Embryonic facial prominence (tissue), 1 donor: Measurements from ENCODE around the gene PEA15.

Experiments
- DNase-seq: peaks from one replicate; pipeline ENCODE4 v3.0.0-alpha.2; 2016; ENCODE audit errors: extremely low spot score

Gene PEA15, protein sequence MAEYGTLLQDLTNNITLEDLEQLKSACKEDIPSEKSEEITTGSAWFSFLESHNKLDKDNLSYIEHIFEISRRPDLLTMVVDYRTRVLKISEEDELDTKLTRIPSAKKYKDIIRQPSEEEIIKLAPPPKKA

DNA sequence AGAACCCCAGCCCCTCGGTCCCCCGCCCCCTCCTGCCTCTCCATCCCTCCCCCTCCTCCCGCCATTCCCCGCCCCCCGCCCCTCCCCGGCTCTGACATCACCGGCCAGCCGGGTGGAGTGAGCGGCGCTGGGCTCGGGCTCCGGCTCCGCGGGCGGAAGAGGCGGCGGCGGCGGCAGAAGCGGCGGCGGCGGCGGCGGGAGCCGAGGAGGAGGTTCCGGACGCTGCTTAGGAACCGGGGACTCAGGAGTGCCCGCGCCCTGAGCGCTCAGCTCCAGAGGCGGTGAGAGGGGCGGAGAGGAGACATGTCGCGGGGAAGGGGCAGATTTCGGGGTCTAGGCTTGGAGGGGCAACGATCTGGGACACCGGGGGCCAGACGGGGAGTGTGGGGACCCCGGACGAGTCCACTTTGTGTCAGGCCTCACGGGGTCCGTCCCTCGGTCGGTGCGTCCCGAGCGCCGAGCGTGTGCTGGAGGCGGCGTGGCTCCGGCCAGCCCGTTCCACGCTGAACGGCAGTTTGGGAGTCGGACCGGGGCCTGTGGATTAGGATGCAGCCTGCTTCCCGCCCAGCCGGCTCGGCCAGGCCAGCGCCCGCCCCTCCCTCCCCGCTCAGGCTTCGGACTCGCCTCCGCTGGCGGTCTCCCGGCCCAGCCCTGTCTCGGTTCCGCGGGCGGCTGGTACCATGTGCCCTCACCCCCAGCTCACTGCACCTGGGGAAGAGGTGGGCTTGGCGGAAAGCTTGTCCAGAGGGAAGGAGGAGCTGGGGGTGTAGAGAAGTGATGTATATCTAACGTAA lies at the start of gene PEA15:
Gene PEA15, plus strand, starts transcription at position 143 of the 794 bp plus-strand sequence. CDS start 6,161 bp downstream, outside the sequence.
- peak; percentile 42 for DNase-seq

- no peak for DNase-seq
These were observed 48.8 kb upstream of the PEA15 start for GRCh38 chr1:160156361-160156760.

- no peak for DNase-seq
These were observed 48.0 kb upstream of the PEA15 start for GRCh38 chr1:160157174-160157573.

DNA sequence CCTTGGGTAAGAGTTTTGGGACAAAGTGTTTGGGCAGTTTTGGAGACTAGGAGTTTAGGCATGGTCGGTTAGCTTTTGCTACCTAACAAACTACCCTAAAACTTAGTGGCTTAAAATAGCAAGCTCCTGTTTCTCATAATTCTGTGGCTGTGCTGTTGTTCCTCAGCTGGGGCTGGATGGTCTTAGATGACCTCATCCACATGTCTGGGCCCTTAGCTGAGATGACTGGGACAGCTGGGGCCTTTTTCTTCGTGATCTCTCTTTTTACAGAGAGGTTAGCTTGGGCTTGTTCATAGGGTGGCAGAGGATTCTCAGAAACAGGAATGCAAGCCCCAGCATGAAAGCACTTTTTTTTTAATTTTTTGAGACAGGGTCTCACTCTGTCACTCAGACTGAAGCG lies 47.2 kb upstream of the PEA15 start:
- DNase-seq, result no peak

DNA sequence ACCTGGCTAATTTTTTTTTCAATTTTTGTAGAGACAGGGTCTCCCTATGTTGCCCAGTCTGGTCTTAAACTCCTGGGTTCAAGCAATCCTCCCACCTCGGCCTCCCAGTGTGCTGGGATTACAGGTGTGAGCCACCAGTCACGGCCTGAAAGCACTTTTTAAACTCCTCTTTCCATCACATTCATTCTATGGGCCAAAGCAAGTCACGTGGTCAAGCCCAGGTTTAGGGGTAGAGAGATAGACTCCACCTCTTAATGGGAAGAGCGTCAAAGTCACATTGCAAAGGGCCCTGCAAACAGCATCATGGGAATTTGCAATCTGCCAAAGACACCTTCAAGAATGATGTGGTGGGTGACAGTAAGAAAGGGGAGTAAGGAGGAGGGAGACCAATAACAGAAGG lies 46.6 kb upstream of the PEA15 start:
- no peak for DNase-seq

- no peak for DNase-seq
These were observed 45.3 kb upstream of the PEA15 start for GRCh38 chr1:160159846-160160245.

- no peak for DNase-seq
These were observed 43.0 kb upstream of the PEA15 start for GRCh38 chr1:160161965-160162705.

GRCh38 chr1:160162931-160163330 lies 42.3 kb upstream of the PEA15 start:
- no peak for DNase-seq

- DNase-seq, result no peak
These were observed 41.6 kb upstream of the PEA15 start for GRCh38 chr1:160163615-160164014.

- no peak for DNase-seq
These were observed 41.1 kb upstream of the PEA15 start for GRCh38 chr1:160164121-160164520.

DNA sequence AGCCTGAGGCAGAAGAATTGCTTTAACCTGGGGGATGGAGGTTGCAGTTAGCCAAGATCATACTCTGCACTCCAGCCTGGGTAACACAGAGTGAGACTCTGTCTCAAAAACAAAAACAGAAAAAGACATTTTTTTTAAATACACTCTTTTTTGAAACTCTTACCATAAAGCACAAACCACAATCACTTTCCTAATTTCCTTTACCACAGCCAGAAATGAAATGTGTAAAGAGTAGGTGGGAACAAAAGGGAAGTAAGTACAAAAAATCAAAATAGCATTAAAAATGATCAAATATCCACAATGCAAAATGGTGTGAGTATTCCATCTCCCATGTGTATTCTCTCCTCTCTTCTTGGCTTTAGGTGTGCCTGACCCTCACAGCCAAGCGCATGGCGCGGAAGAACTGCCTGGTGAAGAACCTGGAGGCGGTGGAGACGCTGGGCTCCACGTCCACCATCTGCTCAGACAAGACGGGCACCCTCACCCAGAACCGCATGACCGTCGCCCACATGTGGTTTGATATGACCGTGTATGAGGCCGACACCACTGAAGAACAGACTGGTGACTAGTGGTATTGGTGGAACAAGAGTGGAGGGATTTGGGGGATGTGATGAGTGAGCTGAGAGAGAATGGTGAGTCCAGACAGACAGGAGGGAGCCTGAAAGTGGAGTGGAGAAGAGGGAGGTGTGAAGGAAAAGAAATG lies 38.9 kb upstream of the PEA15 start:
- DNase-seq, result no peak

DNA sequence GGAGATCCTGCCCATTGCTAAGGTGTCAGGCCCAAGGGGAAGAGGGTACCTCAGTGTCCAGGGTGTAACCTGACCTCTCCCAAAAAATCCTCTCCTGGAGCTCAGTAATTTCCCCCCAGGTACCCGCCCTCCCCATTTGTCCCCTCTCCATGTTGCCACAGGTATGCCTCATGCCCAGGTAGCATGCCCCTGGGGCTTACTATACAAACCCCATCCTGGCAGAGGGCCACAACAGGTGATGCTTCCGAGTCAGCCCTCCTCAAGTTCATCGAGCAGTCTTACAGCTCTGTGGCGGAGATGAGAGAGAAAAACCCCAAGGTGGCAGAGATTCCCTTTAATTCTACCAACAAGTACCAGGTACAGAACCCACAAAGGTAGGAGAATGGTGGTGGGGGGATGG lies 38.1 kb upstream of the PEA15 start:
- DNase-seq, result no peak

- DNase-seq, result no peak
These were observed 37.6 kb upstream of the PEA15 start for GRCh38 chr1:160167580-160167979.

- DNase-seq, result no peak
These were observed 37.2 kb upstream of the PEA15 start for GRCh38 chr1:160168016-160168415.

DNA sequence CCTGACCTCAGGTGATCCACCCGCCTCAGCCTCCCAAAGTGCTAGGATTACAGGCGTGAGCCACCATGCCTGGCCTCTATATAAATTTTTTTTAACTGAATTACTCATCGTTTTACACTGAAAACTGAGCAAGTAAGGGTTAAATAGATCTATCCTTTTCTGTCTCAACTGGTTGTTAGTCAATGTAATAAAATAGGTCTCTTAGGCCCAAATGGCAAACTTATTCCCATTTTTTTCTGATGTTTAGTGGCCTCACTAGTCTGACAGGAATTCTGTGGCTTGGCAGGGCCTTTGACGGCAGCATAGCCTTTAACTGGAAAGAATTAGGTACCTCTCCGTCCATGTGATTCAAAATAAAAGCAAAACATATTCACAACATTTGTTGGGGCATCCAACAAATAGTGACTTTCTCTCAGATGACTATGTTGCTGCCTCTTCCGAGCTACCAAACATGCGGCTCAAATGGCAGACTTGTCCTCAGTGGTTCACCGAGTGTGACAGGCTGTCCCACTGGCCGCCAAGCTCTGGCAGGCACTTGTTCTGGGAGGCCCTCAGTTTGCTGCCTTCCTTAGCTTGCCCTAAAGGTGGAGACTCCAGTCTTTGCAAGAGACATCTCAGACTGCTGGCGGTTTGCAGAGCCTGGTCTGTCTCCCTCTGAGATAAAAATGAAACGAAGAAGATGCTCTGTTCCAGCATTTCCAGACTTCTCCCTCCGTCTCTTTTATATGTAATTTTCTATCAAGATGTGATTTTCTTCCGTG lies 36.4 kb upstream of the PEA15 start:
- DNase-seq, result no peak

GRCh38 chr1:160169553-160170399 lies 35.4 kb upstream of the PEA15 start:
- no peak for DNase-seq

- DNase-seq, result no peak
These were observed 33.8 kb upstream of the PEA15 start for GRCh38 chr1:160171354-160171753.

- DNase-seq, result no peak
These were observed 33.2 kb upstream of the PEA15 start for GRCh38 chr1:160171980-160172379.

DNA sequence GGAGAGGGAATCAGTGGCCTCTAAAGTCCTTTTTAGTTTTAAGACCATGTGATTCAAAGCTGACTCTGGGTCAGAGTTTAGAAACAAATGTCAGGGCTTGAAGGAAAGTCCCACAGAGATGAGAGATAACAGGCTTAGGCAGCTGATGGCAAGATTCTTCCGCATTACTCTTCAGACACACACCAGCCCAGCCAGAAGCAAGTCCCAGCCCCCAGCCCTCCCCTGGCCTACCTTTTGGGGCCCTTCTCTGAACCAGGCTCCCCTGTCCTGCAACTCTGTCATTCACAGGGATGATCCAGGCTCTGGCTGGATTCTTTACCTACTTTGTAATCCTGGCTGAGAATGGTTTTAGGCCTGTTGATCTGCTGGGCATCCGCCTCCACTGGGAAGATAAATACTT lies 28.0 kb upstream of the PEA15 start:
- DNase-seq, result no peak

- DNase-seq, result no peak
These were observed 27.5 kb upstream of the PEA15 start for GRCh38 chr1:160177667-160178066.

GRCh38 chr1:160178731-160179130 lies 26.5 kb upstream of the PEA15 start:
- no peak for DNase-seq
